Endothelial cell of umbilical vein (primary cell): Measurements from ENCODE around the gene GABRA5. TPM values are rescaled to one million over a fixed set of nuclear protein-coding genes. Genes with fewer than 3 reads are reported as not detected.

Experiments
- BruUV-seq: library from RNA; stranded (reverse); fragments of 400-500 nt; replicated peaks from 2 replicates; lab custom pipeline; 2021; lab: Mats Ljungman, UMichigan
- CTCF ChIA-PET: fragments of 300-600, 350-600 bp; sonication (Branson Sonifier 250); formaldehyde crosslinking; loops from one replicate; lab custom pipeline; 2021; ENCODE audit warnings: antibody characterized with exemption, inconsistent platforms; lab: Charles Lee
- POLR2A ChIA-PET: fragments of 300-600, 350-600 bp; sonication (Branson Sonifier 250); formaldehyde crosslinking; loops from one replicate; lab custom pipeline; 2021; ENCODE audit warnings: antibody characterized with exemption, inconsistent platforms; lab: Charles Lee
- DNase-seq: peaks from one replicate; pipeline ENCODE4 v3.0.0-alpha.2; 2011; ENCODE audit warnings: low read depth, low spot score
- FAIRE-seq: peaks from 2 replicates; lab custom pipeline; 2011; peaks lifted over from hg19 to GRCh38; lab: Jason Lieb, UNC
- H2AFZ ChIP-seq: 2 replicates; pipeline ENCODE4 v1.6.0; 2012; ENCODE audit warnings: low read depth, low read length, control low read depth, inconsistent platforms
- H3K27ac ChIP-seq: 2 replicates; pipeline ENCODE4 v1.5.1; 2011; ENCODE audit warnings: low read depth, mild to moderate bottlenecking, control low read depth, low read length, moderate library complexity; ENCODE audit not compliant: insufficient read depth
- H3K27me3 ChIP-seq, 2 experiments: 2 replicates each; pipeline versions ENCODE4 v1.6.0 to v1.6.1; 2011; ENCODE audit warnings: low read length in 2 of 2, mixed read lengths in 1 of 2; ENCODE audit not compliant: control insufficient read depth in 2 of 2, insufficient read depth in 2 of 2
- H3K36me3 ChIP-seq, 2 experiments: 2 replicates in 1 of 2; 3 replicates in 1 of 2; pipeline ENCODE4 v1.5.1; 2011; ENCODE audit warnings: low read length in 2 of 2, mild to moderate bottlenecking in 1 of 2, moderate library complexity in 1 of 2; ENCODE audit not compliant: control insufficient read depth in 2 of 2, insufficient read depth in 2 of 2; ENCODE audit errors: extremely low read depth in 1 of 2
- H3K4me1 ChIP-seq: 3 replicates; pipeline ENCODE4 v1.5.1; 2011; ENCODE audit warnings: mild to moderate bottlenecking, low read length; ENCODE audit not compliant: control insufficient read depth, insufficient read depth; ENCODE audit errors: extremely low read depth
- H3K4me2 ChIP-seq: 2 replicates; pipeline ENCODE4 v1.6.1; 2011; ENCODE audit warnings: low read length, control low read depth, mixed read lengths; ENCODE audit not compliant: insufficient read depth
- H3K4me3 ChIP-seq, 3 experiments: fragments of 200-600 bp in 1 of 3; sonication (generic), shearing (Covaris generic) in 1 of 3; replicated peaks in 1 of 3; 2 replicates each; pipeline ENCODE4 v1.5.1; 2011 to 2016; ENCODE audit warnings: control low read depth in 3 of 3, low read length in 3 of 3, mild to moderate bottlenecking in 2 of 3, inconsistent platforms in 1 of 3, low read depth in 1 of 3, moderate library complexity in 1 of 3; ENCODE audit not compliant: insufficient read depth in 1 of 3
- H3K79me2 ChIP-seq: 2 replicates; pipeline ENCODE4 v1.6.0; 2012; ENCODE audit warnings: low read length, inconsistent platforms; ENCODE audit not compliant: control insufficient read depth, insufficient read depth
- H3K9ac ChIP-seq: replicated peaks from 2 replicates; pipeline ENCODE3; 2011; ENCODE audit warnings: low read length, control low read depth; ENCODE audit not compliant: insufficient read depth; ENCODE audit errors: extremely low read depth
- H3K9me1 ChIP-seq: replicated peaks from 3 replicates; pipeline ENCODE4 v1.6.0; 2011; ENCODE audit warnings: mild to moderate bottlenecking, low read length; ENCODE audit not compliant: control insufficient read depth, insufficient read depth; ENCODE audit errors: extremely low read depth
- H3K9me3 ChIP-seq: replicated peaks from 2 replicates; pipeline ENCODE4 v1.5.1; 2012; ENCODE audit warnings: low read length, inconsistent platforms; ENCODE audit not compliant: control insufficient read depth, insufficient read depth
- H4K20me1 ChIP-seq: replicated peaks from 2 replicates; pipeline ENCODE3; 2011; ENCODE audit warnings: mild to moderate bottlenecking, low read length; ENCODE audit not compliant: control insufficient read depth, insufficient read depth; ENCODE audit errors: extremely low read depth
- EZH2 ChIP-seq: IDR thresholded peaks from 2 replicates; pipeline ENCODE4 v1.6.1; 2012; ENCODE audit warnings: borderline replicate concordance, low read depth, mild to moderate bottlenecking, moderate library complexity, low read length, inconsistent platforms; ENCODE audit not compliant: severe bottlenecking
- GATA2 ChIP-seq: IDR thresholded peaks from 2 replicates; pipeline ENCODE4 v1.7.0; 2011; ENCODE audit warnings: low read depth, mild to moderate bottlenecking, moderate library complexity, mixed read lengths, low read length; ENCODE audit not compliant: insufficient read length, insufficient read depth
- JUN ChIP-seq: IDR thresholded peaks from 2 replicates; pipeline ENCODE4 v1.6.1; 2011; ENCODE audit warnings: borderline replicate concordance, low read depth; ENCODE audit not compliant: insufficient read length, insufficient read depth
- MYC ChIP-seq: IDR thresholded peaks from one replicate; pipeline ENCODE4 v1.6.1; 2011; ENCODE audit warnings: mild to moderate bottlenecking, low read depth, low read length
- POLR2A ChIP-seq: IDR thresholded peaks from 2 replicates; pipeline ENCODE4 v1.6.1; 2012; ENCODE audit warnings: low read depth, mild to moderate bottlenecking, control low read depth, low read length
- POLR2AphosphoS5 ChIP-seq: IDR thresholded peaks from 2 replicates; pipeline ENCODE4 v1.6.1; 2012; ENCODE audit warnings: low read depth, mild to moderate bottlenecking, control low read depth, low read length, moderate library complexity; ENCODE audit not compliant: insufficient read depth
- dilution Hi-C: fragments of 300-500 bp; cut with MboI; formaldehyde crosslinking; loops from one replicate; pipeline ENCODE4 v1.15.0; 2019; ENCODE audit warnings: low sequenced_read_pairs; ENCODE audit not compliant: extremely low pct_ligation_motif_present
- intact Hi-C: fragments of 100-400 bp; cut with micrococcal nuclease; formaldehyde crosslinking; loops from one replicate; pipeline ENCODE4 v1.10.0; 2022
- polyA plus RNA-seq, 4 experiments: library from polyadenylated mRNA; depleted of rRNA in 3 of 4; stranded (reverse) in 3 of 4; unstranded in 1 of 4; fragments of >200 nt; gene quantifications; 2 replicates each; pipeline versions ENCODE4 v1.2.1 to v1.2.3, GENCODE V29; 2011 to 2012; ENCODE audit warnings: missing spikeins in 1 of 4
- total RNA-seq: library from RNA; stranded (reverse); gene quantifications from 2 replicates; pipeline ENCODE4 v1.2.3, GENCODE V29; 2021
- TF ChIP-seq, protein P1 (sequence below): IDR thresholded peaks from 2 replicates; pipeline ENCODE4 v1.6.1; 2011; ENCODE audit not compliant: insufficient read depth, insufficient read length
- TF ChIP-seq, protein P2 (sequence below), 2 donors: IDR thresholded peaks; 1 replicate in 1 of 2; 2 replicates in 1 of 2; pipeline ENCODE4 v1.5.1; 2011; ENCODE audit warnings: low read length in 2 of 2, mild to moderate bottlenecking in 2 of 2, moderate library complexity in 2 of 2, control low read depth in 1 of 2, inconsistent platforms in 1 of 2, low read depth in 1 of 2; ENCODE audit not compliant: insufficient read depth in 1 of 2; ENCODE audit errors: extremely low read depth in 1 of 2

GABRA5 gene
- total and polyA plus RNA-seq, 2 donors (not counting 3 experiments of a cell fraction or from before 2014, with no cell fraction given): not detected

DNA sequence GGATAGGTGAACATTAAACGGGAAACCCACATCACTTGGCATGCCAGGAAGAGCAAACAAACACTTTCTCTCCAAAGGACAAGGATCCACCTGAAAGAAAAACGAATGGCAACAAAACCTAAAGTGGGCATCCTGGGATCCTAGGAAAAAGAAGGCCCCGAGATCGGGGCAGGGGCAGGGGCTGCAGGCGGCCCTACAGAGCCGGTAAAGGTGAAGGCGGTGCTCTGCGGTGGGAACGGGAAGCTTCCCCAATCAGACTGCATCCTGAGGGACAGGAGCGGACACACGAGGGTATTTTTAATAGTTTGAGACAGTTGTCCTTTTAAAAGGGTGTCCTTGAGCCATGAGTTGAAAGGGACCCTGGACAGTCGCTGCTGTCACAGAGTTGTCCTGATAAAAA, 24.9 kb upstream of the GABRA5 start:
- Histone ChIP-seq H3K27ac (no peak overlapping the region), H3K4me2 (no peak overlapping the region), H4K20me1 (no peaks in the 10 kb centered on the region), H3K4me1 (no peaks in the 10 kb centered on the region), H3K9me1 (no peaks in the 10 kb centered on the region), H3K27me3 (no peaks in the 10 kb centered on the region), H3K4me3 (no peak overlapping the region), H3K9me3 (peaks cover 2% of the 10 kb centered on the region), H3K9ac (no peak overlapping the region), H3K36me3 (no peaks in the 10 kb centered on the region), H3K79me2 (no peaks in the 10 kb centered on the region), H2AFZ (no peak overlapping the region)
- dilution Hi-C loops: no loop called here
- CTCF ChIA-PET: no interaction called here
- FAIRE-seq: no peak
- POLR2A ChIA-PET: no interaction called here
- BruUV-seq: no TSS peak
- no peak for DNase-seq
- intact Hi-C loops: no loop called here
- TF ChIP-seq JUN (no peak), MYC (no peak), POLR2A (no peak), GATA2 (no peak), EZH2 (no peak), POLR2AphosphoS5 (no peak)
- TF ChIP-seq, protein P1, sequence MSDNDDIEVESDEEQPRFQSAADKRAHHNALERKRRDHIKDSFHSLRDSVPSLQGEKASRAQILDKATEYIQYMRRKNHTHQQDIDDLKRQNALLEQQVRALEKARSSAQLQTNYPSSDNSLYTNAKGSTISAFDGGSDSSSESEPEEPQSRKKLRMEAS: no peak
- TF ChIP-seq, protein P2, sequence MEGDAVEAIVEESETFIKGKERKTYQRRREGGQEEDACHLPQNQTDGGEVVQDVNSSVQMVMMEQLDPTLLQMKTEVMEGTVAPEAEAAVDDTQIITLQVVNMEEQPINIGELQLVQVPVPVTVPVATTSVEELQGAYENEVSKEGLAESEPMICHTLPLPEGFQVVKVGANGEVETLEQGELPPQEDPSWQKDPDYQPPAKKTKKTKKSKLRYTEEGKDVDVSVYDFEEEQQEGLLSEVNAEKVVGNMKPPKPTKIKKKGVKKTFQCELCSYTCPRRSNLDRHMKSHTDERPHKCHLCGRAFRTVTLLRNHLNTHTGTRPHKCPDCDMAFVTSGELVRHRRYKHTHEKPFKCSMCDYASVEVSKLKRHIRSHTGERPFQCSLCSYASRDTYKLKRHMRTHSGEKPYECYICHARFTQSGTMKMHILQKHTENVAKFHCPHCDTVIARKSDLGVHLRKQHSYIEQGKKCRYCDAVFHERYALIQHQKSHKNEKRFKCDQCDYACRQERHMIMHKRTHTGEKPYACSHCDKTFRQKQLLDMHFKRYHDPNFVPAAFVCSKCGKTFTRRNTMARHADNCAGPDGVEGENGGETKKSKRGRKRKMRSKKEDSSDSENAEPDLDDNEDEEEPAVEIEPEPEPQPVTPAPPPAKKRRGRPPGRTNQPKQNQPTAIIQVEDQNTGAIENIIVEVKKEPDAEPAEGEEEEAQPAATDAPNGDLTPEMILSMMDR (IDR thresholded peaks at IDR 0.05; ENCODE audit: extremely low read depth in 1 of 2, insufficient read depth in 1 of 2, low read depth in 1 of 2, low read length in 2 of 2): no peak
